GM18867 (cell line): ENCODE results near the gene C10orf62.
"Not testable (repeated sequence)": the region's sequence is repeated elsewhere in the genome, so short reads cannot be mapped to it uniquely, and the experiment has no call there.

ENCODE experiments used
- ATAC-seq: cut with Tn5 transposase; IDR thresholded peaks from one replicate; pipeline ENCODE4 v1.9.1; 2021; ENCODE audit warnings: mild to moderate bottlenecking, moderate library complexity; ENCODE audit not compliant: unreplicated experiment

Gene C10orf62

GRCh38 chr10:97618733-97619132 is 29.2 kb downstream of the C10orf62 start:
- no peak for ATAC-seq

- ATAC-seq = no peak
These were observed 33.8 kb downstream of the C10orf62 start for GRCh38 chr10:97623277-97623676.

GRCh38 chr10:97627731-97628130 is 38.2 kb downstream of the C10orf62 start:
- ATAC-seq = no peak

DNA sequence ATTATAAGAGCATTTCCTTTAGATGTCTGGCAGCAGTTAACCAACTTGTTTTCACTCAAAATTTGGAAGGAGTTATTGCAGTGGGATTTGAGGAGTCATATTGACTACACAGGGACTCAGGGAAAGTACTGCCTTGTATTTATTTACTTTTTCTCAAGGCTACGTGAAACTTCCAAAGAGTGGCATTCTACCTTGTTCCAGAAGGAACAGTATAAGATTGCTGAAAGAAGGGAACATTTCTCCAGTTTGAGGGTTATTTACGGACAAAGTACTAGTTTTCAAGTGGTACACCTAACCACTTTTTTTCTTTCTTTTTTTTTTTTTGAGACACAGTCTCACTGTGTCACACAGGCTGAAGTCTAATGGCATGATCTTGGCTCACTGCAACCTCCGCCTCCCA is 38.7 kb downstream of the C10orf62 start:
- no peak for ATAC-seq

DNA sequence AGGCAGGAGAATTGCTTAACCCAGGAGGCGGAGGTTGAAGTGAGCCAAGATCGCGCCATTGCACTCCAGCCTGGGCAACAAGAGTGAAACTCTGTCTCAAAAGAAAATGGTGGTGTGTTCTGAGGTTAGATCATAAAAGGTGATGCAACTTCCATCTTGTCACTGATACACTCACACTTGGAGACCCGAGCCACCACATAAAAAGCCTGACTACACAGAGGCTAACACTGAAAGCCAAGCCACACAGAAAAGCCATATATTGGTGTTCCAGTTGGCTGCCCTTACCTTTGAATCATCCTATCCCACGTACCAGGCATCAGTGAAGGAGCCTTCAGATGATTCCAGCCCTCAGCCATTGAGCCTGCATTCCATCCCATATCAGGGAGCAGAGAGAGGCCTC is 39.8 kb downstream of the C10orf62 start:
- no peak for ATAC-seq

GRCh38 chr10:97631098-97631497 is 41.6 kb downstream of the C10orf62 start:
- ATAC-seq = no peak

- ATAC-seq = peak; percentile 99
These were observed 43.7 kb downstream of the C10orf62 start, which contains the start of gene MORN4 for GRCh38 chr10:97632949-97633884. Gene MORN4, minus strand, starts transcription at chr10:97633500. Its CDS starts 13,847 bp downstream, at chr10:97619653.

- no peak for ATAC-seq
These were observed 44.4 kb downstream of the C10orf62 start for GRCh38 chr10:97633921-97634320.

DNA sequence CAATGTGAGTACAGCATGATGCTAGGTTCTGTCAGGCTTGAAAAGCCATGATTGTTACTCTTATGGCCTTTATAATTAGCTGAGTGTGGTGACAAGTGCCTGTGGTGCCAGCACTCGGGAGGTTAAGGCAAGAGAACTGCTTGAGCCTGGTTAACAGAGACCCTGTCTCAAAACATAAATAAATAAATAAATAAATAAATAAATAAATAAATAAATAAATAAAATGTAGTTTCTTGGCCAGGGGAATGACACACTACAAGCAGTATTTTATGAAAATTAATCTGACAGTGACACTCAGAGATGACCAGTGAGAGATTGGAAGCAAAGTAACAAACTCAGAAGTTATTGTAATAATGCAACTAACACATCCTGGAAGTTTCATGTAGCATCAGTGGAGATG is 46.1 kb downstream of the C10orf62 start:
- ATAC-seq = no peak

- not testable (repeated sequence) for ATAC-seq
These were observed 49.6 kb downstream of the C10orf62 start for GRCh38 chr10:97639090-97639489.

DNA sequence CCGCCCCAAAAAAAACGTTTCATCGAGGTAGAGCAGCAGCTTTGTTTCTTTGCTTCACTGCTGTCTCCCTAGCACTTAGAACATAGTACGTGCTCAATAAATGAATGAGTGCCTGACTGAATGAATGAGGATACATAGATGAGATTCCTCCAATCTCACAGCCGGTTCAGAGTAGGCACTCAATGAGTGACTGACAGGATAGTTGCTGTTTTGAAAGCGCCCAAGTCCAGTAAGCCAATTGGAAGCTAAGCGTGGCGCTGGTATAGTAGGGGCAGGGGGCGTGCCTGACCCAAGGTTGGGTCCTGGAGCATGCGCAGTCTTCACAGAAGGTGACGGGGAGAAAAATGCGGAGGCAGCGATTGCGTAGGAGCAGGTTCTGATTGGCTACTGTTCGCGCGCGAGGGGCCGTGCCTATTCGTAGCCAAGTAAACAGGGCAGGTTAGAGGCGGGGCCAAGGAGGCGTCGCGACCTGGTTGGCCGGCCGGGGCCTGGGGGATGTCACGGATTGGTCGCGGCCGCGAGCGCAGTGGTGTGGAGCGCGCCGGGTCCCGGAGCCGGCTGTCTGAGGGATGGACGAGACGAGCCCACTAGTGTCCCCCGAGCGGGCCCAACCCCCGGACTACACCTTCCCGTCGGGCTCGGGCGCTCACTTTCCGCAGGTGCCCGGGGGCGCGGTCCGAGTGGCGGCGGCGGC is 50.8 kb downstream of the C10orf62 start, which contains the start of gene PI4K2A:
TSS of gene PI4K2A (plus strand) at position 498 of the 694 bp plus-strand sequence. CDS start at position 570, 72 bp downstream.
- peak; percentile 98 for ATAC-seq
